Liver (tissue), 2 donors: ENCODE data around the gene MRPS9.

Source experiments
- GABPA ChIP-seq, 2 donors: IDR thresholded peaks in 1 of 2; conservative IDR thresholded peaks in 1 of 2; 2 replicates each; pipeline ENCODE4 v1.6.1; 2016; ENCODE audit warnings: antibody characterized with exemption in 2 of 2, mild to moderate bottlenecking in 1 of 2, moderate library complexity in 1 of 2
- JUND ChIP-seq, 2 donors: IDR thresholded peaks; 2 replicates each; pipeline ENCODE4 v1.6.1; 2016; ENCODE audit warnings: antibody characterized with exemption in 2 of 2
- TF ChIP-seq, protein P1 (sequence below): IDR thresholded peaks from 2 replicates; pipeline ENCODE4 v1.6.1; 2016; ENCODE audit warnings: antibody characterized with exemption
- donor health status: healthy.

GRCh38 chr2:105126336-105126735 is 88.5 kb downstream of the MRPS9 start:
- TF ChIP-seq, protein P1, sequence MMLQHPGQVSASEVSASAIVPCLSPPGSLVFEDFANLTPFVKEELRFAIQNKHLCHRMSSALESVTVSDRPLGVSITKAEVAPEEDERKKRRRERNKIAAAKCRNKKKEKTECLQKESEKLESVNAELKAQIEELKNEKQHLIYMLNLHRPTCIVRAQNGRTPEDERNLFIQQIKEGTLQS: no peak
- no peak for TF ChIP-seq JUND (IDR thresholded peaks at IDR 0.05)
- TF ChIP-seq GABPA (IDR thresholded peaks at IDR 0.05 in 1 of 2, conservative IDR thresholded peaks at IDR 0.05 in 1 of 2): no peak
